Measurements from ENCODE around the gene RUNX3.
A peak's percentile ranks its signal among the peaks of the same experiment; 100 is the strongest.

The RUNX3 gene

GRCh38 chr1:24925082-24925779 lies 4.8 kb downstream of the RUNX3 start:
- intact Hi-C loops (cut with micrococcal nuclease): no loop called here
- peak overlapping the region; percentile 93 for H3K27ac Mint-ChIP-seq
- H3K27me3 Mint-ChIP-seq: peaks cover 2% of the 10 kb centered on the region
- H3K4me1 Mint-ChIP-seq (ENCODE audit: low read depth): peaks cover 62% of the 10 kb centered on the region
- peaks cover 78% of the 10 kb centered on the region for H3K36me3 Mint-ChIP-seq (ENCODE audit: low read depth)
- no peak overlapping the region for H3K4me3 Mint-ChIP-seq
- no peaks in the 10 kb centered on the region for H3K9me3 Mint-ChIP-seq

GRCh38 chr1:24923485-24924113 lies 6.5 kb downstream of the RUNX3 start:
- Mint-ChIP-seq H3K27ac (no peak overlapping the region), H3K4me3 (no peak overlapping the region), H3K27me3 (peaks cover 2% of the 10 kb centered on the region), H3K36me3 (ENCODE audit: low read depth) (peaks cover 88% of the 10 kb centered on the region), H3K4me1 (ENCODE audit: low read depth) (peaks cover 57% of the 10 kb centered on the region), H3K9me3 (no peaks in the 10 kb centered on the region)
- intact Hi-C loops (cut with micrococcal nuclease): no loop called here

GRCh38 chr1:24921938-24922662 lies 8.0 kb downstream of the RUNX3 start:
- intact Hi-C loops (cut with micrococcal nuclease): no loop called here
- Mint-ChIP-seq H3K9me3 (no peaks in the 10 kb centered on the region), H3K4me3 (no peak overlapping the region), H3K27me3 (no peaks in the 10 kb centered on the region), H3K27ac (no peak overlapping the region), H3K4me1 (ENCODE audit: low read depth) (peaks cover 42% of the 10 kb centered on the region), H3K36me3 (ENCODE audit: low read depth) (peaks cover 88% of the 10 kb centered on the region)

GRCh38 chr1:24921412-24921811 lies 8.7 kb downstream of the RUNX3 start:
- no peaks in the 10 kb centered on the region for H3K27me3 Mint-ChIP-seq
- peaks cover 35% of the 10 kb centered on the region for H3K4me1 Mint-ChIP-seq (ENCODE audit: low read depth)
- intact Hi-C loops (cut with micrococcal nuclease): no loop called here
- no peaks in the 10 kb centered on the region for H3K9me3 Mint-ChIP-seq
- no peak overlapping the region for H3K27ac Mint-ChIP-seq
- peaks cover 90% of the 10 kb centered on the region for H3K36me3 Mint-ChIP-seq (ENCODE audit: low read depth)
- H3K4me3 Mint-ChIP-seq: no peak overlapping the region

- H3K27me3 Mint-ChIP-seq: no peaks in the 10 kb centered on the region
- intact Hi-C loops (cut with micrococcal nuclease): no loop called here
- no peaks in the 10 kb centered on the region for H3K9me3 Mint-ChIP-seq
- H3K4me1 Mint-ChIP-seq (ENCODE audit: low read depth): peaks cover 26% of the 10 kb centered on the region
- no peak overlapping the region for H3K27ac Mint-ChIP-seq
- peaks cover 90% of the 10 kb centered on the region for H3K36me3 Mint-ChIP-seq (ENCODE audit: low read depth)
- no peak overlapping the region for H3K4me3 Mint-ChIP-seq
Measured at GRCh38 chr1:24920533-24920925, 9.5 kb downstream of the RUNX3 start.

- Mint-ChIP-seq H3K27me3 (no peaks in the 10 kb centered on the region), H3K9me3 (no peaks in the 10 kb centered on the region), H3K4me1 (ENCODE audit: low read depth) (peaks cover 21% of the 10 kb centered on the region), H3K36me3 (ENCODE audit: low read depth) (peaks cover 90% of the 10 kb centered on the region), H3K27ac (no peak overlapping the region), H3K4me3 (no peak overlapping the region)
- intact Hi-C loops (cut with micrococcal nuclease): no loop called here
Measured at GRCh38 chr1:24919791-24920532, 10.1 kb downstream of the RUNX3 start.

- peaks cover 93% of the 10 kb centered on the region for H3K36me3 Mint-ChIP-seq (ENCODE audit: low read depth)
- H3K4me3 Mint-ChIP-seq: no peak overlapping the region
- intact Hi-C loops (cut with micrococcal nuclease): no loop called here
Measured at GRCh38 chr1:24918995-24919605, 11.0 kb downstream of the RUNX3 start.

GRCh38 chr1:24918370-24918769 lies 11.7 kb downstream of the RUNX3 start:
- H3K27me3 Mint-ChIP-seq: no peaks in the 10 kb centered on the region
- no peaks in the 10 kb centered on the region for H3K9me3 Mint-ChIP-seq
- intact Hi-C loops (cut with micrococcal nuclease): no loop called here
- no peak overlapping the region for H3K4me3 Mint-ChIP-seq
- H3K36me3 Mint-ChIP-seq (ENCODE audit: low read depth): peaks cover 92% of the 10 kb centered on the region
- no peak overlapping the region for H3K27ac Mint-ChIP-seq
- H3K4me1 Mint-ChIP-seq (ENCODE audit: low read depth): peaks cover 11% of the 10 kb centered on the region

More at GRCh38 chr1:24918995-24919605, 11.0 kb downstream of the RUNX3 start:
- no peaks in the 10 kb centered on the region for H3K27me3 Mint-ChIP-seq
- H3K27ac Mint-ChIP-seq: no peak overlapping the region
- peaks cover 16% of the 10 kb centered on the region for H3K4me1 Mint-ChIP-seq (ENCODE audit: low read depth)
- H3K9me3 Mint-ChIP-seq: no peaks in the 10 kb centered on the region

- peaks cover 91% of the 10 kb centered on the region for H3K36me3 Mint-ChIP-seq (ENCODE audit: low read depth)
Measured at GRCh38 chr1:24917327-24918074, 12.6 kb downstream of the RUNX3 start.

GRCh38 chr1:24915816-24916602 lies 14.1 kb downstream of the RUNX3 start:
- Mint-ChIP-seq H3K27me3 (no peaks in the 10 kb centered on the region), H3K4me3 (no peak overlapping the region), H3K36me3 (ENCODE audit: low read depth) (peaks cover 98% of the 10 kb centered on the region), H3K4me1 (ENCODE audit: low read depth) (peaks cover 3% of the 10 kb centered on the region), H3K9me3 (no peaks in the 10 kb centered on the region), H3K27ac (no peak overlapping the region)
- intact Hi-C loops (cut with micrococcal nuclease): no loop called here

More at GRCh38 chr1:24917327-24918074, 12.6 kb downstream of the RUNX3 start:
- Mint-ChIP-seq H3K4me1 (ENCODE audit: low read depth) (peaks cover 11% of the 10 kb centered on the region), H3K9me3 (no peaks in the 10 kb centered on the region), H3K27ac (no peak overlapping the region), H3K4me3 (no peak overlapping the region), H3K27me3 (no peaks in the 10 kb centered on the region)
- intact Hi-C loops (cut with micrococcal nuclease): no loop called here

GRCh38 chr1:24914226-24915069 lies 15.6 kb downstream of the RUNX3 start:
- H3K9me3 Mint-ChIP-seq: no peaks in the 10 kb centered on the region
- H3K36me3 Mint-ChIP-seq (ENCODE audit: low read depth): peaks cover 94% of the 10 kb centered on the region
- H3K27ac Mint-ChIP-seq: no peak overlapping the region
- H3K4me1 Mint-ChIP-seq (ENCODE audit: low read depth): peaks cover 16% of the 10 kb centered on the region
- no peaks in the 10 kb centered on the region for H3K27me3 Mint-ChIP-seq
- no peak overlapping the region for H3K4me3 Mint-ChIP-seq
- intact Hi-C loops (cut with micrococcal nuclease): no loop called here

All from dendritic cell treated with granulocyte-macrophage colony-stimulating factor and Interleukin-4, amounts not matched to agents 40 ng/mL and 50 ng/mL, for 4 days (primary cell).